K562 (cell line): ENCODE measurements around the gene PBX1. TPM values are rescaled to one million over a fixed set of nuclear protein-coding genes. Genes with fewer than 3 reads are reported as not detected.

Source experiments
- ATAC-seq: fragments of 200-7000 bp; cut with Tn5 transposase; 3 replicates; pipeline ENCODE4 v1.9.1; 2020; ENCODE audit warnings: moderate library complexity
- BruUV-seq: library from RNA; stranded (reverse); fragments of 400-500 nt; replicated peaks from 2 replicates; lab custom pipeline; 2021; lab: Mats Ljungman, UMichigan
- CTCF ChIA-PET: fragments of 300-600 bp; formaldehyde crosslinking; extraction: SDS; loops from one replicate; lab custom pipeline; 2021; ENCODE audit warnings: low intra/inter-chr PET ratio; lab: Yijun Ruan, JAX
- POLR2A ChIA-PET: fragments of 300-600, 350-650 bp; sonication (Branson Sonifier 250); formaldehyde crosslinking; extraction: SDS; loops from one replicate; lab custom pipeline; 2021; ENCODE audit warnings: antibody characterized with exemption, inconsistent platforms; lab: Yijun Ruan, JAX
- DNase-seq, 4 experiments: peaks; one replicate each; pipeline versions ENCODE4 v3.0.0 to v3.0.0-alpha.2; 2011 to 2018; ENCODE audit warnings: low spot score in 3 of 4, mixed read lengths in 3 of 4; ENCODE audit errors: extremely low read depth in 1 of 4
- FAIRE-seq: peaks from 2 replicates; lab custom pipeline; 2011; peaks lifted over from hg19 to GRCh38; lab: Jason Lieb, UNC
- H2AFZ ChIP-seq: 2 replicates; pipeline ENCODE4 v1.6.0; 2011; ENCODE audit warnings: low read depth, low read length, control low read depth, inconsistent platforms
- H3K27ac ChIP-seq: fragments of 200-600 bp; 3 replicates; pipeline ENCODE4 v1.8.0; 2011; ENCODE audit warnings: low read depth, mild to moderate bottlenecking, control low read depth, inconsistent platforms, low read length, moderate library complexity, mixed read lengths; ENCODE audit errors: extremely low read depth
- H3K27me3 ChIP-seq, 2 experiments: fragments of 300-600 bp in 1 of 2; 2 replicates in 1 of 2; 3 replicates in 1 of 2; pipeline versions ENCODE4 v1.6.0 to v1.8.0; 2011; ENCODE audit warnings: inconsistent platforms in 2 of 2, low read length in 2 of 2, mild to moderate bottlenecking in 1 of 2, mixed read lengths in 1 of 2, moderate library complexity in 1 of 2; ENCODE audit not compliant: control insufficient read depth in 2 of 2, insufficient read depth in 2 of 2
- H3K36me3 ChIP-seq: fragments of 300-600 bp; 3 replicates; pipeline ENCODE4 v1.8.0; 2011; ENCODE audit warnings: mild to moderate bottlenecking, low read length, inconsistent platforms; ENCODE audit not compliant: control insufficient read depth, insufficient read depth
- H3K4me1 ChIP-seq, 2 experiments: fragments of 200-600 bp in 1 of 2; replicated peaks in 1 of 2; 2 replicates in 1 of 2; 3 replicates in 1 of 2; pipeline versions ENCODE4 v1.5.1 to v1.8.0; 2011; ENCODE audit warnings: inconsistent platforms in 2 of 2, low read length in 2 of 2, mild to moderate bottlenecking in 1 of 2, mixed read lengths in 1 of 2, moderate library complexity in 1 of 2; ENCODE audit not compliant: control insufficient read depth in 2 of 2, insufficient read depth in 2 of 2
- H3K4me2 ChIP-seq: 2 replicates; pipeline ENCODE4 v1.6.1; 2011; ENCODE audit warnings: low read length, control low read depth, inconsistent platforms, mixed read lengths; ENCODE audit not compliant: insufficient read depth
- H3K4me3 ChIP-seq: fragments of 200-600 bp; sonication (generic), shearing (Covaris generic); 2 replicates; pipeline ENCODE4 v1.5.1; 2016; ENCODE audit warnings: control low read depth, inconsistent platforms
- H3K79me2 ChIP-seq: fragments of 200-600 bp; 3 replicates; pipeline ENCODE4 v1.8.0; 2011; ENCODE audit warnings: low read length, inconsistent platforms; ENCODE audit not compliant: control insufficient read depth, insufficient read depth
- H3K9ac ChIP-seq, 2 experiments: 2 replicates each; pipeline versions ENCODE4 v1.6.0 to v1.6.1; 2011; ENCODE audit warnings: low read depth in 2 of 2, low read length in 2 of 2, control low read depth in 1 of 2, inconsistent platforms in 1 of 2, mild to moderate bottlenecking in 1 of 2, mixed read lengths in 1 of 2; ENCODE audit not compliant: insufficient read depth in 1 of 2
- H3K9me1 ChIP-seq: one replicate; pipeline ENCODE4 v1.6.0; 2011; ENCODE audit warnings: inconsistent platforms, mild to moderate bottlenecking, low read length, moderate library complexity; ENCODE audit not compliant: control insufficient read depth, insufficient read depth
- H3K9me3 ChIP-seq: replicated peaks from 2 replicates; pipeline ENCODE4 v1.5.1; 2011; ENCODE audit warnings: low read depth, low read length, inconsistent platforms; ENCODE audit not compliant: control insufficient read depth, insufficient read depth
- H4K20me1 ChIP-seq: replicated peaks from 2 replicates; pipeline ENCODE4 v1.6.1; 2011; ENCODE audit warnings: low read length, inconsistent platforms, mixed read lengths; ENCODE audit not compliant: control insufficient read depth, insufficient read depth
- BRD9 ChIP-seq: fragments of 450-650 bp; IDR thresholded peaks from 2 replicates; pipeline ENCODE4 v1.6.1; 2018; ENCODE audit warnings: low read depth; ENCODE audit not compliant: partially characterized antibody
- HINFP ChIP-seq: fragments of 450-650 bp; conservative IDR thresholded peaks from 2 replicates; pipeline ENCODE4 v1.6.1; 2016; ENCODE audit warnings: missing genetic modification characterization, low read depth, mild to moderate bottlenecking, control low read depth, missing compliant biosample characterization
- MTF1 ChIP-seq: fragments of 250-450 bp; sonication (Bioruptor Pico); IDR thresholded peaks from 2 replicates; pipeline ENCODE4 v1.9.0; 2021; ENCODE audit warnings: moderate library complexity, mild to moderate bottlenecking, inconsistent platforms, borderline replicate concordance
- POLR3G ChIP-seq: IDR thresholded peaks from 2 replicates; pipeline ENCODE4 v1.6.1; 2011; ENCODE audit not compliant: insufficient read length, insufficient replicate concordance; ENCODE audit errors: extremely low read depth
- TEAD4 ChIP-seq, 2 experiments: sonication (generic) in 1 of 2; formaldehyde crosslinking in 1 of 2; IDR thresholded peaks; 2 replicates each; pipeline versions ENCODE4 v1.6.1 to v1.8.0; 2012 to 2022; ENCODE audit warnings: borderline replicate concordance in 1 of 2, inconsistent platforms in 1 of 2, low read length in 1 of 2, mild to moderate bottlenecking in 1 of 2, missing genetic modification reagents in 1 of 2
- XRCC3 ChIP-seq: fragments of 450-650 bp; IDR thresholded peaks from 2 replicates; pipeline ENCODE4 v1.6.1; 2017; ENCODE audit warnings: mild to moderate bottlenecking, moderate library complexity
- YBX1 ChIP-seq: fragments of 450-650 bp; IDR thresholded peaks from 2 replicates; pipeline ENCODE4 v1.7.1; 2016; ENCODE audit warnings: mild to moderate bottlenecking
- ZBED1 ChIP-seq: IDR thresholded peaks from 2 replicates; pipeline ENCODE4 v1.6.1; 2014
- ZNF124 ChIP-seq: sonication (generic); formaldehyde crosslinking; IDR thresholded peaks from 2 replicates; pipeline ENCODE4 v1.8.1; 2022; ENCODE audit warnings: missing genetic modification reagents
- ZNF717 ChIP-seq: fragments of 250-450 bp; sonication (Bioruptor Pico); IDR thresholded peaks from 2 replicates; pipeline ENCODE4 v1.5.0; 2021
- WGBS: fragments of 100-300 bp; shearing (Covaris generic); methylation state at CpG from one replicate; pipeline ENCODE4 v1.1.6; 2016; ENCODE audit warnings: low coverage, mixed read lengths; ENCODE audit not compliant: insufficient coverage; ENCODE audit errors: missing lambda C conversion rate; 5-methylcytosine and 5-hydroxymethylcytosine counted together
- in situ Hi-C: fragments of 300-500 bp; cut with MboI; formaldehyde crosslinking; loops from 4 replicates; pipeline ENCODE4 v1.15.0; 2018; ENCODE audit warnings: inconsistent platforms, mixed read lengths
- intact Hi-C: fragments of 100-400 bp; cut with micrococcal nuclease; formaldehyde crosslinking; loops from 2 replicates; pipeline ENCODE4 v1.14.2; 2022
- polyA plus RNA-seq, 8 experiments: library from polyadenylated mRNA; depleted of rRNA in 4 of 8; stranded (reverse) in 5 of 8; unstranded in 3 of 8; fragments of >200 nt; fragmentation: Nextera tagmentation in 2 of 8; fragmentation: Illumina TruSeq in 1 of 8; extraction: Ambion mirVana in 2 of 8; extraction: Trizol in 1 of 8; gene quantifications; 2 replicates each; pipeline versions ENCODE4 v1.2.1 to v1.2.3, GENCODE V29; 2011 to 2014; ENCODE audit warnings: inconsistent platforms in 1 of 8, missing spikeins in 1 of 8
- total RNA-seq, 7 experiments: library from RNA; depleted of rRNA in 6 of 7; stranded (reverse); fragments of >200 nt in 6 of 7; fragmentation: Illumina TruSeq in 2 of 7; extraction: Trizol in 2 of 7; gene quantifications; 2 replicates each; pipeline versions ENCODE4 v1.2.1 to v1.2.3, GENCODE V29; 2011 to 2021; ENCODE audit warnings: low replicate concordance in 1 of 7
- TF ChIP-seq, protein P1 (sequence below): sonication (generic); formaldehyde crosslinking; IDR thresholded peaks from 2 replicates; pipeline ENCODE4 v1.8.1; 2023; ENCODE audit warnings: mild to moderate bottlenecking, missing genetic modification reagents

PBX1 gene
- total and polyA plus RNA-seq, 9 of the 15 experiments (the other 6 are each of a cell fraction or from before 2014, with no cell fraction given) = 0.03 to 0.62 (median 0.17) TPM

DNA sequence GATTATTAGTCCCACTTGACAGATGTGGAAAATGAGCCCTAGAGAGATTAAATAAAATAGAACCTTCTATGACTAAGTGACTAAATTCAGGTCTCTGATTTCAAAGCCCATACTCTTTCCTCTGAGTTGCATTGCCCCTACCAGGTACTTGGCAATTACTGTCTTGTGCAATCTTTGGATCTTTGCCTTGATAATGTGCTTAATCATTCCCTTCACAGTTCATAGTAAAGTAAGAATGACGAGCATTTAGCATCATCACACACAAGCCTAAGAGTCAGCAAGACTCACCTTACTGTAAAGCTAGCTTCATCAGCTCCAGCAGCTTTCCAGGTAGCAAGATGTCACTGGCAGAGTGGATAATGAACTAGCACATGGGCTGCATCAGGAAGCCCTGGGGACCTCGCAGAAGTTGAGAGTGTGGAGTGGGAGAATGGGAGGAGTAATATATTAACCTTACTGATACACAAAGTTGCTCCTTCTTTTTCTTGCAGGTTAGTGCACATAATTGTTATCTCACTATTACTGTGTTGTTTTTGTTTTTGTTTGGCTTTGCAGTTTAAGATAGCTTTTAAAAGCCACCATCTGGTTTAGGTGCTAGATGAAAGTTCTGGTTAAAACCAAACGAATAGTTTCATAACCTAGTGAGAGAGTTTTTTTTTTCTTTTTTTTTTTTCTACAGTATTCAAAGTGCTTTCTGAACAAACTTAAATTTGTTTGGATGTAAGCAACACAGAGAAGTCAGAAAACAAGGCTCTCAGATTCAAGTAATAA lies 71.8 kb downstream of the PBX1 start:
- H3K27me3 ChIP-seq = peaks cover 0 to 2% of the 10 kb centered on the region in 2 experiments; a peak in 1 of 5 replicates
- H3K36me3 ChIP-seq = no peaks in the 10 kb centered on the region
- TF ChIP-seq ZNF124 (CRISPR knock-in tag) (no peak), XRCC3 (no peak), BRD9 (no peak), TEAD4 (IDR thresholded peaks at IDR 0.05; ENCODE audit: low read length) (no peak), TEAD4 (CRISPR knock-in tag; IDR thresholded peaks at IDR 0.05; ENCODE audit: borderline replicate concordance) (no peak), POLR3G (no peak), YBX1 (no peak), MTF1 (no peak), ZNF717 (CRISPR knock-in tag) (no peak), ZBED1 (no peak), HINFP (tag) (no peak)
- TF ChIP-seq, protein P1, sequence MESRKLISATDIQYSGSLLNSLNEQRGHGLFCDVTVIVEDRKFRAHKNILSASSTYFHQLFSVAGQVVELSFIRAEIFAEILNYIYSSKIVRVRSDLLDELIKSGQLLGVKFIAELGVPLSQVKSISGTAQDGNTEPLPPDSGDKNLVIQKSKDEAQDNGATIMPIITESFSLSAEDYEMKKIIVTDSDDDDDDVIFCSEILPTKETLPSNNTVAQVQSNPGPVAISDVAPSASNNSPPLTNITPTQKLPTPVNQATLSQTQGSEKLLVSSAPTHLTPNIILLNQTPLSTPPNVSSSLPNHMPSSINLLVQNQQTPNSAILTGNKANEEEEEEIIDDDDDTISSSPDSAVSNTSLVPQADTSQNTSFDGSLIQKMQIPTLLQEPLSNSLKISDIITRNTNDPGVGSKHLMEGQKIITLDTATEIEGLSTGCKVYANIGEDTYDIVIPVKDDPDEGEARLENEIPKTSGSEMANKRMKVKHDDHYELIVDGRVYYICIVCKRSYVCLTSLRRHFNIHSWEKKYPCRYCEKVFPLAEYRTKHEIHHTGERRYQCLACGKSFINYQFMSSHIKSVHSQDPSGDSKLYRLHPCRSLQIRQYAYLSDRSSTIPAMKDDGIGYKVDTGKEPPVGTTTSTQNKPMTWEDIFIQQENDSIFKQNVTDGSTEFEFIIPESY (CRISPR knock-in tag) = no peak
- H3K4me3 ChIP-seq = no peak overlapping the region
- FAIRE-seq = no peak
- no peak for ATAC-seq
- no peaks in the 10 kb centered on the region for H3K9me3 ChIP-seq
- 0% methylated on average over 3 of the region's 3 CpGs for WGBS
- CTCF ChIA-PET = no interaction called here
- no peak overlapping the region for H3K4me2 ChIP-seq
- H2AFZ ChIP-seq = no peak overlapping the region
- no peak overlapping the region for H3K27ac ChIP-seq
- intact Hi-C loops (no loop called here), in situ Hi-C loops (no loop called here)
- no peak overlapping the region for H3K9ac ChIP-seq
- BruUV-seq = no TSS peak
- no peak for DNase-seq
- H4K20me1 ChIP-seq = no peaks in the 10 kb centered on the region
- POLR2A ChIA-PET = no interaction called here
- no peaks in the 10 kb centered on the region for H3K9me1 ChIP-seq
- no peaks in the 10 kb centered on the region for H3K79me2 ChIP-seq
- H3K4me1 ChIP-seq = no peaks in the 10 kb centered on the region
